Measurements from ENCODE around the gene VWA7.

The VWA7 gene

GRCh38 chr6:31776485-31776988 lies 591 bp downstream of the VWA7 start:
- DNase-seq = no peak

GRCh38 chr6:31775633-31776484 lies 1.3 kb downstream of the VWA7 start:
- DNase-seq = no peak

GRCh38 chr6:31775184-31775583 lies 1.9 kb downstream of the VWA7 start:
- no peak for DNase-seq

- no peak for DNase-seq
These were observed 5.2 kb downstream of the VWA7 start for GRCh38 chr6:31771992-31772358.

- DNase-seq = no peak
These were observed 6.3 kb downstream of the VWA7 start for GRCh38 chr6:31770860-31771259.

- DNase-seq = no peak
These were observed 7.3 kb downstream of the VWA7 start for GRCh38 chr6:31769684-31770371.

- DNase-seq = no peak
These were observed 8.5 kb downstream of the VWA7 start for GRCh38 chr6:31768363-31769257.

- no peak for DNase-seq
These were observed 10.0 kb downstream of the VWA7 start for GRCh38 chr6:31767096-31767645.

- DNase-seq = no peak
These were observed 11.0 kb downstream of the VWA7 start for GRCh38 chr6:31765910-31766794.

GRCh38 chr6:31765559-31765909 lies 11.6 kb downstream of the VWA7 start:
- DNase-seq = no peak

- no peak for DNase-seq
These were observed 12.9 kb downstream of the VWA7 start for GRCh38 chr6:31764198-31764597.

GRCh38 chr6:31763619-31763940 lies 13.5 kb downstream of the VWA7 start:
- DNase-seq = no peak

GRCh38 chr6:31762878-31763618 lies 14.1 kb downstream of the VWA7 start:
- DNase-seq = no peak

- no peak for DNase-seq
These were observed 14.8 kb downstream of the VWA7 start, which contains the start of gene SAPCD1 for GRCh38 chr6:31762356-31762755. Gene SAPCD1, plus strand, starts transcription at chr6:31762656. Its CDS starts 399 bp downstream, at chr6:31763055.

- DNase-seq = no peak
These were observed 15.8 kb downstream of the VWA7 start for GRCh38 chr6:31761343-31761742.

- DNase-seq = no peak
These were observed 16.3 kb downstream of the VWA7 start for GRCh38 chr6:31760790-31761189.

GRCh38 chr6:31758281-31758680 lies 18.8 kb downstream of the VWA7 start:
- no peak for DNase-seq

- DNase-seq = no peak
These were observed 24.3 kb downstream of the VWA7 start for GRCh38 chr6:31752739-31753319.

GRCh38 chr6:31750411-31751022 lies 26.6 kb downstream of the VWA7 start:
- DNase-seq = no peak

- no peak for DNase-seq
These were observed 27.7 kb downstream of the VWA7 start for GRCh38 chr6:31749301-31750036.
